ENCODE data around the gene KCNK2. TPM values are rescaled to one million over a fixed set of nuclear protein-coding genes. Genes with fewer than 3 reads are reported as not detected.
A peak's percentile ranks its signal among the peaks of the same experiment; 100 is the strongest.

The KCNK2 gene
- total and polyA plus RNA-seq, 2 of the 4 experiments (the other 2 are of a cell fraction), result 45.9 to 86.9 TPM

- no peaks in the 10 kb centered on the region for H4K20me1 ChIP-seq (ENCODE audit: insufficient read depth, low read length)
- H2BK5ac ChIP-seq (ENCODE audit: low read depth, low read length, poor library complexity, severe bottlenecking), result no peak overlapping the region
- no peak overlapping the region for H3K14ac ChIP-seq (replicated peaks; ENCODE audit: low read depth, low read length)
- no peak overlapping the region for H2BK120ac ChIP-seq (ENCODE audit: low read depth, low read length)
- H3K4me3 ChIP-seq (ENCODE audit: insufficient read depth, low read depth, low read length), result no peak overlapping the region
- no peaks in the 10 kb centered on the region for H3K4me1 ChIP-seq (ENCODE audit: control insufficient read depth, insufficient read depth, low read length)
- no peak overlapping the region for H3K4ac ChIP-seq (ENCODE audit: low read depth, low read length)
- no peak overlapping the region for H3K23ac ChIP-seq (ENCODE audit: low read depth, low read length)
- no peaks in the 10 kb centered on the region for H3K9me1 ChIP-seq (ENCODE audit: insufficient read depth, low read length)
- H2AFZ ChIP-seq (replicated peaks; ENCODE audit: low read length, poor library complexity), result no peak overlapping the region
- no peak overlapping the region for H3K4me2 ChIP-seq (ENCODE audit: low read depth, low read length)
- H2BK15ac ChIP-seq (ENCODE audit: low read depth, low read length), result no peak overlapping the region
- no peak for TF ChIP-seq USF2 (IDR thresholded peaks at IDR 0.05; ENCODE audit: low read depth, low read length)
- TF ChIP-seq RFX5 (IDR thresholded peaks at IDR 0.05; ENCODE audit: low read depth, low read length), result no peak
- no peak for TF ChIP-seq RCOR1 (IDR thresholded peaks at IDR 0.05; ENCODE audit: insufficient replicate concordance, low read length)
- TF ChIP-seq ELK1 (IDR thresholded peaks at IDR 0.05; ENCODE audit: borderline replicate concordance, low read depth, low read length), result no peak
- no peak for TF ChIP-seq MAFK (IDR thresholded peaks at IDR 0.05; ENCODE audit: low read depth, low read length)
- no peak for TF ChIP-seq MXI1 (IDR thresholded peaks at IDR 0.05; ENCODE audit: borderline replicate concordance, low read depth, low read length)
- no peak for TF ChIP-seq FOS (IDR thresholded peaks at IDR 0.05; ENCODE audit: low read depth, low read length)
- no peak for TF ChIP-seq CTCF (conservative IDR thresholded peaks at IDR 0.05; ENCODE audit: low read depth, low read length)
- H3K9ac ChIP-seq (ENCODE audit: low read depth, low read length), result no peak overlapping the region
- H4K91ac ChIP-seq (ENCODE audit: insufficient read depth, low read depth, low read length), result no peak overlapping the region
- H3K9me3 ChIP-seq (ENCODE audit: control insufficient read depth, insufficient read depth, low read length), result no peaks in the 10 kb centered on the region
- H3K27me3 ChIP-seq (ENCODE audit: control insufficient read depth, insufficient read depth, low read length), result no peaks in the 10 kb centered on the region
- intact Hi-C loops (cut with micrococcal nuclease) (no loop called here), in situ Hi-C loops (cut with MboI; ENCODE audit: low sequenced_read_pairs) (no loop called here), dilution Hi-C loops (cut with HindIII; ENCODE audit: low sequenced_read_pairs, unreplicated experiment) (no loop called here)
- CTCF ChIA-PET, result no interaction called here
- H3K79me1 ChIP-seq (ENCODE audit: low read depth in 1 of 2, low read length in 2 of 2), result no peaks in the 10 kb centered on the region
- H3K56ac ChIP-seq (ENCODE audit: extremely low read depth, insufficient read depth, low read length), result no peak overlapping the region
- no peak overlapping the region for H2BK20ac ChIP-seq (ENCODE audit: low read depth, low read length)
- no CpG with 5 or more reads among the region's 2 CpGs for WGBS, 2 experiments (ENCODE audit: extremely low coverage in 2 of 2, insufficient read length in 1 of 2)
- H3K18ac ChIP-seq (ENCODE audit: low read depth, low read length), result no peak overlapping the region
- ATAC-seq (ENCODE audit: low read depth), result peak; percentile 59
- H3K36me3 ChIP-seq (ENCODE audit: control insufficient read depth, insufficient read depth, low read length), result no peaks in the 10 kb centered on the region
- no peak overlapping the region; a peak in 1 of 4 replicates for H4K8ac ChIP-seq (ENCODE audit: low read depth in 2 of 2, low read length in 2 of 2)
- peak; percentile 58 for DNase-seq
- H3K27ac ChIP-seq (ENCODE audit: insufficient read depth, low read length), result no peak overlapping the region
- H4K5ac ChIP-seq (ENCODE audit: low read depth, low read length), result no peak overlapping the region
- POLR2A ChIA-PET (ENCODE audit: unreplicated experiment), result no interaction called here
- no peak overlapping the region for H2AK9ac ChIP-seq (replicated peaks; ENCODE audit: low read depth, low read length, poor library complexity)
- H2AK5ac ChIP-seq (ENCODE audit: low read depth, low read length), result no peak overlapping the region
- no TSS peak for BruUV-seq (replicated peaks)
These were observed 144.2 kb downstream of the KCNK2 start for GRCh38 chr1:215226757-215227156.
